Right atrium auricular region (tissue), 2 donors: ENCODE data around the gene INHBE. TPM values are rescaled to one million over a fixed set of nuclear protein-coding genes. Genes with fewer than 3 reads are reported as not detected.

Experiments
- DNase-seq: peaks from one replicate; pipeline ENCODE4 v3.0.0-alpha.2; 2019; ENCODE audit warnings: low spot score
- H3K27ac ChIP-seq, 2 donors: fragments of 200-600 bp; sonication (generic); 1 replicate in 1 of 2; 2 replicates in 1 of 2; pipeline ENCODE4 v1.5.1; 2016 to 2019
- H3K27me3 ChIP-seq, 2 donors: fragments of 200-600 bp; sonication (generic); one replicate each; pipeline versions ENCODE4 v1.5.1 to v1.6.0; 2017 to 2019
- H3K36me3 ChIP-seq: fragments of 200-600 bp; sonication (generic); one replicate; pipeline ENCODE4 v1.5.1; 2016
- H3K4me1 ChIP-seq, 2 donors: fragments of 200-600 bp; sonication (generic); one replicate each; pipeline versions ENCODE4 v1.5.1 to v1.6.0; 2017 to 2019
- H3K4me3 ChIP-seq, 2 donors: fragments of 200-600 bp; sonication (generic); 1 replicate in 1 of 2; 2 replicates in 1 of 2; pipeline ENCODE4 v1.5.1; 2017 to 2019; ENCODE audit warnings: mild to moderate bottlenecking in 1 of 2, moderate library complexity in 1 of 2
- H3K9me3 ChIP-seq, 2 donors: fragments of 200-600 bp; sonication (generic); one replicate each; pipeline ENCODE4 v1.5.1; 2019
- total RNA-seq, 2 donors: library from RNA; depleted of rRNA; stranded (reverse); fragments of >200 nt; gene quantifications; one replicate each; pipeline ENCODE4 v1.1.0, GENCODE V29; 2016
- TF ChIP-seq, protein P1 (sequence below), 2 donors: fragments of 200-600 bp; sonication (generic); IDR thresholded peaks; one replicate each; pipeline ENCODE4 v1.5.1; 2019; ENCODE audit warnings: antibody characterized with exemption in 2 of 2

The INHBE gene
- total RNA-seq, 2 donors from 2014 or later = not detected

DNA sequence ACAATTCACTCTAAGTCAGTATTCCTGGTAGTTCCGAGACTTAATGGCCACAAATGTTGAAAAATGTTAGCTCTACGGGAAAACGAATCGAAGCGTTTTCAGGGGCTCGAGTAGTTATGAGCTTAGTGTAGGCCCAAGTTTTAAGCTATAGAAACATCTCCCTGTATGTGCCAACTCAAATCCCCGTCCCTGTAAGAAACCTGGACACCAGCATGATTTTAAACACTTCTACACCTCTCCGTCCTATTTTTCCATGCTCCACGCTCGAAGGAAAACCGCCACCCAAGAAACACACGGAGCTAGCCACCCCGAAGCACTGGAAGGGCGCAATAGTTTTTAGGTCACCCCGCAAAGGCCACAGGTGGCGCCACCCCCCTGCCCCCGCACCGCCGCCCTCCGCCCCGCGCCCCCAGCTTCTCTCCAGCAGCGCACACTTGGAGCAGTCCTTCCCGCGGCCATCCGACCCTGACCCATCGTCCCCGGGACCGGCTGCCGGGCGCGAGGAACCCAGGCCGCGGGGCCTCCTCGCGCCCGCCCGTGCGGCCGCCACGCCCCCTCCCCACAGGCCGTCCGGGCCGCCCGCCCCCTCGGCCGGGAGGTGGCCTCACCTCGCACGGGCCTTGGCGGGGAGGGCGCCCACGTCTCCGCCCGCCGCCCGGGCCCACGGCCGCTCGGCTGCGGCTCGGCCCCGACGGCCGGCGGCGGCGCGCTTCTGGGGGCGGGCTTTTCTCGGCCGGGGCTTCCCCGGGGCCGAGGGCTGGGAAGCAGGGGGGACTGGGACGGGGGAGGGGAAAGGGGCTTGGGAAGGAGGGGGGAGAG lies 24.8 kb upstream of the INHBE start:
- DNase-seq = no peak
- TF ChIP-seq, protein P1, sequence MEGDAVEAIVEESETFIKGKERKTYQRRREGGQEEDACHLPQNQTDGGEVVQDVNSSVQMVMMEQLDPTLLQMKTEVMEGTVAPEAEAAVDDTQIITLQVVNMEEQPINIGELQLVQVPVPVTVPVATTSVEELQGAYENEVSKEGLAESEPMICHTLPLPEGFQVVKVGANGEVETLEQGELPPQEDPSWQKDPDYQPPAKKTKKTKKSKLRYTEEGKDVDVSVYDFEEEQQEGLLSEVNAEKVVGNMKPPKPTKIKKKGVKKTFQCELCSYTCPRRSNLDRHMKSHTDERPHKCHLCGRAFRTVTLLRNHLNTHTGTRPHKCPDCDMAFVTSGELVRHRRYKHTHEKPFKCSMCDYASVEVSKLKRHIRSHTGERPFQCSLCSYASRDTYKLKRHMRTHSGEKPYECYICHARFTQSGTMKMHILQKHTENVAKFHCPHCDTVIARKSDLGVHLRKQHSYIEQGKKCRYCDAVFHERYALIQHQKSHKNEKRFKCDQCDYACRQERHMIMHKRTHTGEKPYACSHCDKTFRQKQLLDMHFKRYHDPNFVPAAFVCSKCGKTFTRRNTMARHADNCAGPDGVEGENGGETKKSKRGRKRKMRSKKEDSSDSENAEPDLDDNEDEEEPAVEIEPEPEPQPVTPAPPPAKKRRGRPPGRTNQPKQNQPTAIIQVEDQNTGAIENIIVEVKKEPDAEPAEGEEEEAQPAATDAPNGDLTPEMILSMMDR (IDR thresholded peaks at IDR 0.05) = peak in 1 of 2 donors; percentile 37
- Histone ChIP-seq H3K36me3 (no peaks in the 10 kb centered on the region), H3K27ac (peak overlapping the region; percentile 85 to 97), H3K9me3 (no peaks in the 10 kb centered on the region), H3K27me3 (no peaks in the 10 kb centered on the region), H3K4me1 (peaks cover 0 to 12% of the 10 kb centered on the region in 2 donors), H3K4me3 (peak overlapping the region; percentile 76)

DNA sequence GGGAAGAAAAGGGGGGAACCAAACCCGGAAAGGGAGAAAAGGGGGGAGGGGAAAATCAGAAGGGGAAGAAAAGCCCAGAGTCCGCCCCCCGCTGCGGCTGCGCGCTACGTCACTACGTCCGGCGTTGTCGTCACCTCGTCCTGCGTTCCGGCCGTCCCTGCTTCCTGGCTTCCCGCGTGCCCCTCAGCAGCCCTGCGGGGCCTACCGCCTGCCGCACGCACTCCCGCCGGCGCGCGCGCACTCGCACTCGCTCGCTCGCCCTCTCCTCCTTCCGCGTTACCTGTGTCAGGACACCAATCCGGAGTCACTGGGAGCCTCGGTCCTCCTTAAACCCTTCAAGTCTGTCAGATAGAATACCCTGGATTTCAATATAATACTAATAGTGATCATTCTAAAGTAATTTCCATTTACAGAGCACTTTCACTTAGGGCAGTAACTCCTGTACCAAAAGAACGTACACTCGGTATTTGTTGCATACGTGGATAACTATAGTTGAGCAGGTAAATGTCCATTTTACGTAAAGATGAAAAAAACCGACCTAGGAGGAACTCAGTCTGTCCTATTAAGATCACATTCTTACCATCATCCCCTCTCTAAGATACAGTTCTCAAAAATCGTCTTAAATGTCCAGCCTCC lies 24.1 kb upstream of the INHBE start, which contains the start of gene R3HDM2:
TSS of gene R3HDM2 (minus strand) at position 113 of the 636 bp plus-strand sequence. CDS start 120,615 bp downstream, outside the sequence.
- peak within 1 kb of the TSS; percentile 85 to 97 for H3K27ac ChIP-seq

DNA sequence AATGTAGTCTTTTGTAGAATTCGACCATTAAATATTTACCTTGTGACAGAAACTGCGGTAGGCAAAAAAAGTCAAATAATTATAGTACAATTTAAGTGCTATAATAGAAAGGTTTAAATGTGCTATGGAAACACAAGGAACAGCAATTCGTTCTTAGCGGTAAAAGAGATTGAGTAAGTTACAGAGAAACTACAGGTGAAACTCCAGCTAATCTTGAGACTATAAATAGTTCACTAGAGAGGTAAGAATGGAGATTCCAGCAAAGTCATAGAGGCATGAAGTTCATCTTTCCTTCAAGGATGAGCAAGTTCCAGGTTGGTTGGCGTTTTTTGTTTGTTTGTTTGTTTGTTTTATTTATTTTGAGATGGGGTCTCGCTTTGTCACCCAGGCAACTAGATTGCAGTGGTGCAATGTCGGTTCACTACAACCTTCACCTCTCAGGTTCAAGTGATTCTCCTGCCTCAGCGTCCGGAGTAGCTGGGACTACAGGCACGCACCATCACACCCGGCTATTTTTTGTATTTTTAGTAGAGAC lies 23.4 kb upstream of the INHBE start:
- H3K36me3 ChIP-seq = no peaks in the 10 kb centered on the region
- H3K4me1 ChIP-seq = peaks cover 0 to 12% of the 10 kb centered on the region in 2 donors
- TF ChIP-seq, protein P1 (IDR thresholded peaks at IDR 0.05) = no peak
- H3K27ac ChIP-seq = peak overlapping the region; percentile 85 to 97
- H3K9me3 ChIP-seq = no peaks in the 10 kb centered on the region
- no peaks in the 10 kb centered on the region for H3K27me3 ChIP-seq
- H3K4me3 ChIP-seq = peak overlapping the region in 1 of 2 donors; percentile 76
- no peak for DNase-seq

More for the DNA sequence above, 24.1 kb upstream of the INHBE start, which contains the start of gene R3HDM2:
- peak; percentile 93 for DNase-seq
- H3K4me1 ChIP-seq = peaks cover 0 to 12% of the 10 kb centered on the region in 2 donors
- H3K36me3 ChIP-seq = no peaks in the 10 kb centered on the region
- H3K27me3 ChIP-seq = no peaks in the 10 kb centered on the region
- TF ChIP-seq, protein P1 (IDR thresholded peaks at IDR 0.05) = peak in 1 of 2 donors; percentile 15
- no peaks in the 10 kb centered on the region for H3K9me3 ChIP-seq
- peak within 1 kb of the TSS; percentile 76 for H3K4me3 ChIP-seq

DNA sequence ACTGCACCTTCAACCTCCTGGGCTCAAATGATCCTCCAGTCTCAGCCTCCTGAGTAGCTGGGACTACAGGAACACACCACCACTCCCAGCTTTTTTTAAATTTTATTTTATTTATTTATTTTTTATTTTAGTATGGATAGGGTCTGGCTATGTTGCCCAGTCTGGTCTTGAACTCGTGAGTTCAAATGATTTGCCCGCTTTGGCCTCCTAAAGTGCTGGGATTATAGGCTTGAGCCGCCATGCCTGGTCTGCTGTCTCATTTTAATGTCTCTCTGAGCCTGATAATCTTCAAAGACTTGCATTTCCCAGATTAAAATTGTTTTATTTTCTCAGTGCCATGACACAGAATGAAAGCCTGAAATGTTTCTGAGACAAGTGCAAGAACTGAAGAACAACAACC lies 21.7 kb upstream of the INHBE start:
- Histone ChIP-seq H3K36me3 (no peaks in the 10 kb centered on the region), H3K27me3 (no peaks in the 10 kb centered on the region), H3K4me1 (peaks cover 0 to 12% of the 10 kb centered on the region in 2 donors), H3K9me3 (no peaks in the 10 kb centered on the region), H3K4me3 (no peak overlapping the region), H3K27ac (no peak overlapping the region)
- no peak for DNase-seq
- TF ChIP-seq, protein P1 (IDR thresholded peaks at IDR 0.05) = no peak

DNA sequence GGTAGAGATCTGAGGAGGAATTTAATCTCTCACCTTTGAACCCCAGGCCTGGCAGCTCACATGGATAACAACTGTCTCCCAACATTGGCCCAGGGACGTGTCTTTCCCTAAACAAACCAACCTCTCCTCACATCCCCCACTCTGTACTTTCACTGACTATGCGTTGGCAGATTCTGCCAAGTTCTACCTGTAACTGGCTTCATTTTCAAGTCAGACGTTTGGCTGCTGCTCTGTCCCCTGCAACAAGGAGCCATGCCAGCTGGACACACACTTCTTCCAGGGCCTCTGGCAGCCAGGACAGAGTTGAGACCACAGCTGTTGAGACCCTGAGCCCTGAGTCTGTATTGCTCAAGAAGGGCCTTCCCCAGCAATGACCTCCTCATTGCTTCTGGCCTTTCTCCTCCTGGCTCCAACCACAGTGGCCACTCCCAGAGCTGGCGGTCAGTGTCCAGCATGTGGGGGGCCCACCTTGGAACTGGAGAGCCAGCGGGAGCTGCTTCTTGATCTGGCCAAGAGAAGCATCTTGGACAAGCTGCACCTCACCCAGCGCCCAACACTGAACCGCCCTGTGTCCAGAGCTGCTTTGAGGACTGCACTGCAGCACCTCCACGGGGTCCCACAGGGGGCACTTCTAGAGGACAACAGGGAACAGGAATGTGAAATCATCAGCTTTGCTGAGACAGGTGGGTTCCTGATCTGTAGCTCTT lies 20.4 kb upstream of the INHBE start, which contains the start of gene INHBC:
TSS of gene INHBC (plus strand) at position 268 of the 707 bp plus-strand sequence. CDS start at position 371, 103 bp downstream.
- Histone ChIP-seq H3K4me3 (no peak within 1 kb of the TSS), H3K36me3 (no peaks in the 10 kb centered on the region), H3K9me3 (no peaks in the 10 kb centered on the region), H3K27ac (no peak within 1 kb of the TSS), H3K4me1 (peaks cover 0 to 4% of the 10 kb centered on the region in 2 donors), H3K27me3 (no peaks in the 10 kb centered on the region)
- TF ChIP-seq, protein P1 (IDR thresholded peaks at IDR 0.05) = no peak
- DNase-seq = no peak
